ENCODE data around the gene RGS9. TPM values are rescaled to one million over a fixed set of nuclear protein-coding genes. Genes with fewer than 3 reads are reported as not detected.
"Not testable (repeated sequence)": the region's sequence is repeated elsewhere in the genome, so short reads cannot be mapped to it uniquely, and the experiment has no call there.

The RGS9 gene
- total RNA-seq (9.4 TPM), polyA plus RNA-seq (9.0 TPM)

GRCh38 chr17:65137021-65137939 is at the start of gene RGS9:
RGS9 (plus strand) TSS chr17:65137370; CDS start chr17:65137541, 171 bp downstream.
- peak; percentile 21 for DNase-seq (ENCODE audit: extremely low spot score)
- H3K27ac ChIP-seq (ENCODE audit: low read depth) = no peak within 1 kb of the TSS
- peak within 1 kb of the TSS; percentile 28 for H3K4me3 ChIP-seq (ENCODE audit: low read depth, low read length)
- H3K4me1 ChIP-seq (ENCODE audit: insufficient read depth) = no peaks in the 10 kb centered on the region
- no peaks in the 10 kb centered on the region for H3K36me3 ChIP-seq (ENCODE audit: insufficient read depth)
- WGBS = 4% methylated on average over 56 of the region's 56 CpGs

DNA sequence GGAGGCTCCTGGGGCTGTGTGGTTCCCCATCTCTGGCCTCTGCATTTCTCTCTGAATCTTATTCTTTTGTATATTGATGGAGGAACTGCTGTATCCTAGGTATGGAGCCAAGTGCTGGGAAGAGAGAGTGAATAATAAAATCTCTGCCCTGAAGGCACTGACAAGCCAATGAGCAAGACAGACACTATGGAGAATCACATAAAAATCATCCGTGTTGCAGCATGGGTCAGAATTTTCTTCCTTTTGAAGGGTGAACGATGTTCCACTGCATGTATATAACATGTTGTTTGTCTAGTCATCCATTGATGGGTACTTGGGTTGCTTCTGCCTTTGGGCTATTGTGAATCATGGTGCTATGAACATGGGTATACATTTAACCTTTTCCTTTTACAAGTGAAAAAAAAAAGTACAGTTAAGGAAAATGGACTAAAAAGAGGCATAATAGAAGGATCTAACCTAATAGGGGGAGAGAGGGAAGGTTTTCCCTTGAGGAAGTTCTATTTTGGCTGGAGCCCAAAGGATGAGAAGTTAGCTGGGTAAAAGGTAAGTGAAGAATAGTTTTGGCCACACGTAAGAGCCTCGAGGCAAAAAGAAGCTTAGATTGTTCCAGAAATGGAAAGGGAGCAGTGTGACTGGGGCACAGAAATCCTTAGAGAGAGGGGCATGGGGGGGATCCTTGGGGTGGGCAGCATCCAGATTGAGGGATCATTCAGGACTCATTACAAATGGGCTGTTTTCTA is 48.4 kb upstream of the RGS9 start:
- Histone ChIP-seq H3K4me3 (ENCODE audit: low read depth, low read length) (no peak overlapping the region), H3K36me3 (ENCODE audit: insufficient read depth) (no peaks in the 10 kb centered on the region), H3K27ac (ENCODE audit: low read depth) (no peak overlapping the region), H3K4me1 (ENCODE audit: insufficient read depth) (no peaks in the 10 kb centered on the region)
- DNase-seq (ENCODE audit: extremely low spot score) = no peak
- WGBS = 58% methylated on average over 4 of the region's 4 CpGs

GRCh38 chr17:65092262-65092661 is 44.9 kb upstream of the RGS9 start:
- Histone ChIP-seq H3K4me3 (ENCODE audit: low read depth, low read length) (no peak overlapping the region), H3K27ac (ENCODE audit: low read depth) (no peak overlapping the region), H3K36me3 (ENCODE audit: insufficient read depth) (no peaks in the 10 kb centered on the region), H3K4me1 (ENCODE audit: insufficient read depth) (no peaks in the 10 kb centered on the region)
- 45% methylated on average over 3 of the region's 3 CpGs for WGBS
- no peak for DNase-seq (ENCODE audit: extremely low spot score)

DNA sequence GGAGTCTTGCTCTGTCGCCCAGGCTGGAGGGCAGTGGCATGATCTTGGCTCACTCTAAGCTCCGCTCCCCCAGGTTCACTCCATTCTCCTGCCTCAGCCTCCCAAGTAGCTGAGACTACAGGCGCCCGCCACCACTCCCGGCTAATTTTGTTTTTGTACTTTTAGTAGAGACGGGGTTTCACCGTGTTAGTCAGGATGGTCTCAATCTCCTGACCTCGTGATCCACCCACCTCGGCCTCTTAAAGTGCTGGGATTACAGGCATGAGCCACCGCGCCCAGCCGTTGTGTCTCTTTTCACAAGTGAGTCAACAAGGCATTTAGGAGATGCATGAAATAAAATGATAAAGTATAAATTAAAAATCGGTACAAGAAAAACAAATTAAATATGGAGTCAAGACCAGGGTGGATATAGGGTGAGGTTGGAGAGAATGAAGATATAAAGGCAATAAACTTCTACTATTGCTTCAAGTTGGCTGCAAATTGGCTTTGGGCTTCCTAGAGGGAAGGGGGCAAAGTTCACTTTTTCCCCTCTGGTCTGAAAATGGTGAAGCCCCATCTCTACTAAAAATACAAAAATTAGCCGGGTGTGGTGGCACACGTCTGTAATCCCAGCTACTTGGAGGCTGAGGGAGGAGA is 44.3 kb upstream of the RGS9 start:
- not testable (repeated sequence) for H3K4me3 ChIP-seq (ENCODE audit: low read depth, low read length); H3K4me1 ChIP-seq (ENCODE audit: insufficient read depth); H3K27ac ChIP-seq (ENCODE audit: low read depth); DNase-seq (ENCODE audit: extremely low spot score); H3K36me3 ChIP-seq (ENCODE audit: insufficient read depth)
- WGBS = 96% methylated on average over 15 of the region's 15 CpGs

DNA sequence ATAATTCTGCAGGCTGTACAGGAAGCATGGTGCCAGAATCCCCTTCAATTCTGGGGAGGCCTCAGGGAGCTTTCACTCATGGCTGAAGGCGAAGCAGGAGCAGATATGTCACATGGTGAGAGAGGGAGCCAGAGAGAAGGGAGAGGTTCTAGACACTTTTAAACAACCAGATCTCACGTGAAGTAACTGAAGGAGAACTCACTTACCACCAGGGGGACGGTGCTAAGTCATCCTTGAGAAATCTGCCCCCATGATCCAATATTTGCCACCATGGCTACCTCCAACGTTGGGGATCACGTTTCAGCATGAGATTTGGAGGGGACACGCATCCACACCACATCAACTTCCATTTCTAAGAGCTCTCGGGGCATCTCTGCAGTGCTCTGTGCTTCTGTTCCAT is 43.2 kb upstream of the RGS9 start:
- no peaks in the 10 kb centered on the region for H3K36me3 ChIP-seq (ENCODE audit: insufficient read depth)
- H3K27ac ChIP-seq (ENCODE audit: low read depth) = no peak overlapping the region
- no peaks in the 10 kb centered on the region for H3K4me1 ChIP-seq (ENCODE audit: insufficient read depth)
- DNase-seq (ENCODE audit: extremely low spot score) = no peak
- no peak overlapping the region for H3K4me3 ChIP-seq (ENCODE audit: low read depth, low read length)
- WGBS = 87% methylated on average over 7 of the region's 7 CpGs

DNA sequence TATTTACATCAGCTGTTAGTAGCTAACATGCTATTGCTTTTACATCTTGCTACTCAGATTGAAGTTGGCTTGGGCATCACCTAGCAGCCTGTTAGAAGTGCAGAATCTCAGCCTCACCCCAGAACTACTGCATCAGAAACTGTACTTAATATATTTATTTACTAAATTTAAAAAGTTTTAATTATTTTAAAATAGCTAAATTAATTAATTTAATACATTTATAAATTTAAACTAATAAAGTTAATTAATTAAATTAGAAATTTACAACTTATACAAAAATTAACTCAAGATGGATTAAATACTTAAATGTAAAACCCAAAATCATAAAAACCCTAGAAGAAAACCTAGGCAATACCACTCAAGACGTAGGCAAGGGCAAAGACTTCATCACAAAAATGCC is 41.7 kb upstream of the RGS9 start:
- no peak overlapping the region for H3K27ac ChIP-seq (ENCODE audit: low read depth)
- 94% methylated on average over 1 of the region's 1 CpG for WGBS
- H3K36me3 ChIP-seq (ENCODE audit: insufficient read depth) = no peaks in the 10 kb centered on the region
- H3K4me1 ChIP-seq (ENCODE audit: insufficient read depth) = no peaks in the 10 kb centered on the region
- H3K4me3 ChIP-seq (ENCODE audit: low read depth, low read length) = no peak overlapping the region
- no peak for DNase-seq (ENCODE audit: extremely low spot score)

DNA sequence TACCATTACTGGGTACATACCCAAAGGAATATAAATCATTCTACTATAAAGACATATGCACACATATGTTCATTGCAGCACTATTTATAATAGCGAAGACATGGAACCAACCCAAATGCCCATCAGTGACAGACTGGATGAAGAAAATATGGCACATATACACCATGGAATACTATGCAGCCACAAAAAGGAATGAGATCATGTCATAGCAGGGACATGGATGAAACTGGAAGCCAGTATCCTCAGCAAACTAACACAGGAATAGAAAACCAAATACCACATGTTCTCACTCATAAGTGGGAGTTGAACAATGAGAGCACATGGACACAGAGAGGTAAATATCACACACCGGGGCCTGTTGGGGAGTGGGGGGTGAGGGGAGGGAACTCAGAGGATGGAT is 40.8 kb upstream of the RGS9 start:
- not testable (repeated sequence) for H3K36me3 ChIP-seq (ENCODE audit: insufficient read depth); H3K4me1 ChIP-seq (ENCODE audit: insufficient read depth); H3K4me3 ChIP-seq (ENCODE audit: low read depth, low read length); DNase-seq (ENCODE audit: extremely low spot score); H3K27ac ChIP-seq (ENCODE audit: low read depth)
- 94% methylated on average over 2 of the region's 2 CpGs for WGBS

DNA sequence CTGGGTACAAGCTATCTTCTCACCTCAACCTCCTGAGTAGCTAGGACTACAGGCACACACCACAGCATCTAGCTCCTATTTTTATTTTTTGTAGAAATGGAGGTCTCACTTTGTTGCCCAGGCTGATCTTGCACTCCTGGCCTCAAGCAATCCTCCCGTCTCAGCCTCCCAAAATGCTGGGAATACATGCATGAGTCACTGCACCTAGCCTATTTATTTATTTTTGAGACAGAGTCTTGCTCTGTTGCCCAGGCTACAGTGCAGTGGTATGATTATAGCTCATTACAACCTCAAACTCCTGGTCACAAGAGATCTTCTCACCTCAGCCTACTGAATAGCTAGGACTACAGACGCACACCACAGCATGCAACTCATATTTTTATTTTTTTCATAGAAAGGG is 40.1 kb upstream of the RGS9 start:
- Histone ChIP-seq H3K4me1 (ENCODE audit: insufficient read depth) (no peaks in the 10 kb centered on the region), H3K4me3 (ENCODE audit: low read depth, low read length) (no peak overlapping the region), H3K27ac (ENCODE audit: low read depth) (no peak overlapping the region), H3K36me3 (ENCODE audit: insufficient read depth) (no peaks in the 10 kb centered on the region)
- 93% methylated on average over 2 of the region's 2 CpGs for WGBS
- no peak for DNase-seq (ENCODE audit: extremely low spot score)

GRCh38 chr17:65099475-65099874 is 37.7 kb upstream of the RGS9 start:
- H3K4me1 ChIP-seq (ENCODE audit: insufficient read depth) = no peaks in the 10 kb centered on the region
- no peak for DNase-seq (ENCODE audit: extremely low spot score)
- no peaks in the 10 kb centered on the region for H3K36me3 ChIP-seq (ENCODE audit: insufficient read depth)
- no peak overlapping the region for H3K4me3 ChIP-seq (ENCODE audit: low read depth, low read length)
- no peak overlapping the region for H3K27ac ChIP-seq (ENCODE audit: low read depth)

- no peak for DNase-seq (ENCODE audit: extremely low spot score)
- no peaks in the 10 kb centered on the region for H3K36me3 ChIP-seq (ENCODE audit: insufficient read depth)
- H3K4me3 ChIP-seq (ENCODE audit: low read depth, low read length) = no peak overlapping the region
- 57% methylated on average over 5 of the region's 5 CpGs for WGBS
- H3K4me1 ChIP-seq (ENCODE audit: insufficient read depth) = no peaks in the 10 kb centered on the region
- no peak overlapping the region for H3K27ac ChIP-seq (ENCODE audit: low read depth)
Observed at GRCh38 chr17:65099941-65100315, 37.2 kb upstream of the RGS9 start.

DNA sequence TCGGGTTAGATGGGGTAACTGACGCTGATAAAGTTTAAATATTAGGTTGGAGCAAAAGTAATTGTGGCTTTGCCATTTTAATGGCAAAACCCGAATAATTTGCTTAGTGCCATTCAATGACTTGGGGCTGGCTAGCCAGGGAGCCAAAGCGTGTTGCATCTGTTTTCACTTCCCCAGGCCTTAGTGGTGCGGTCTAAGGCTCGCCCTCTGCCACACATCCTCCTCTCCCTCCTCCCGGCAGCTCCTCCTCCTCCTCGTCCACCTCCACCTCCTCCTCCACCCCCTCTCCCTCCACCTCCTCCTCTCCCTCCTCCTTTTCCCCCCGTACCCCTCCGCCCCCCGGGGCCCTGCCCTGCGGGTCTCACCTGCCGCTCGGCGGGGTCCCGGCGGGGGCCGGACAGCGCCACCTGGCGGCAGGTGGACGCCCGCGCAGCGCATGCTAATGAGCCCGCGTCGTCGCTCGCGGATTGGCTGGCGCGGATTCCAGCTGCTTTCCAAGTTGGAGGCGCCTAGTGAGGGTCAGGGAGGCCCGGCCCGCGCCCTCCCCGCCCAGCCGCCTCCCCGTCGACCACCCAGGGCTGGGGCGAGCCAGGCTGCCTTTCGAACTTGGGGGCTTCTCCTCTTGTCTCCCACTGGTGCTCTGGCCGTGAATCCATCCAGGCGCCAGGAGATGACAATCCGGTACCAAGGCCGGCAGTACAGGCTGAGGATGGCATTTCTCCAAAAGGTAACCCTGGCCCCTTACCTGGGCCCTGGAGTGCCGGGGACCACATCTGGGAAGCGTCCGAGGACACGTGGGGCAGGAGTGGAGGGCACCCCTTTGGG is 36.6 kb upstream of the RGS9 start:
- peak; percentile 45 for DNase-seq (ENCODE audit: extremely low spot score)
- Histone ChIP-seq H3K36me3 (ENCODE audit: insufficient read depth) (no peaks in the 10 kb centered on the region), H3K4me1 (ENCODE audit: insufficient read depth) (no peaks in the 10 kb centered on the region), H3K4me3 (ENCODE audit: low read depth, low read length) (peak overlapping the region; percentile 57), H3K27ac (ENCODE audit: low read depth) (peak overlapping the region; percentile 59)
- 5% methylated on average over 50 of the region's 50 CpGs for WGBS

GRCh38 chr17:65101371-65101770 is 35.8 kb upstream of the RGS9 start:
- Histone ChIP-seq H3K36me3 (ENCODE audit: insufficient read depth) (no peaks in the 10 kb centered on the region), H3K4me1 (ENCODE audit: insufficient read depth) (no peaks in the 10 kb centered on the region), H3K27ac (ENCODE audit: low read depth) (no peak overlapping the region), H3K4me3 (ENCODE audit: low read depth, low read length) (peak overlapping the region; percentile 57)
- DNase-seq (ENCODE audit: extremely low spot score) = no peak
- 68% methylated on average over 6 of the region's 6 CpGs for WGBS

DNA sequence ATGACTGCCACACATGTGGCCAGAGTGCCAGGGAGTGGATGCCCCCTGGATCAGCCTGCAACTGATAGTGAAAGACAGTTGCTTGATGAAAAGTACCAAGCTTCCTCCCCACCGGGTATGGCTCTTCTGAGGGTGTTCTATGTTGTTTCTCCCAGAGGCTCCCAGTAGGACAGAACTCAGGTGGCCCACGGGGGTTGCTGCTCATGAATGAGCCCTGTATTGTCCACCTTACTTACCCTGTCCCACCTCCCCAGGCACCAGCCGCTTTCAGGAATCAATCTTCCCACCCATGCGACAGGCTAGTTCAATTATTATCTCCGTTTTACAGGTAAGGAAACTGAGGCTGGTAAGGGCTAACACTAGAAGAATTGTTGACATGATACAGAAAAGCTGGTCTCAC is 34.9 kb upstream of the RGS9 start:
- no peak overlapping the region for H3K27ac ChIP-seq (ENCODE audit: low read depth)
- DNase-seq (ENCODE audit: extremely low spot score) = no peak
- H3K4me1 ChIP-seq (ENCODE audit: insufficient read depth) = no peaks in the 10 kb centered on the region
- 94% methylated on average over 5 of the region's 5 CpGs for WGBS
- H3K36me3 ChIP-seq (ENCODE audit: insufficient read depth) = no peaks in the 10 kb centered on the region
- no peak overlapping the region for H3K4me3 ChIP-seq (ENCODE audit: low read depth, low read length)
